GM12878 (cell line): ENCODE results near the gene SYNDIG1. TPM values are rescaled to one million over a fixed set of nuclear protein-coding genes. Genes with fewer than 3 reads are reported as not detected.

Experiments
- ATAC-seq: fragments of 200-7000 bp; cut with Tn5 transposase; 3 replicates; pipeline ENCODE4 v1.9.1; 2020; ENCODE audit warnings: mild to moderate bottlenecking, moderate library complexity
- BruUV-seq: library from RNA; stranded (reverse); fragments of 400-500 nt; replicated peaks from 2 replicates; lab custom pipeline; 2021; lab: Mats Ljungman, UMichigan
- CTCF ChIA-PET: fragments of 300-600 bp; sonication (Branson Sonifier 250); formaldehyde crosslinking; extraction: SDS; loops from one replicate; lab custom pipeline; 2021; ENCODE audit warnings: inconsistent platforms; lab: Yijun Ruan, JAX
- POLR2A ChIA-PET: fragments of 350-600 bp; formaldehyde crosslinking; extraction: SDS; loops from one replicate; lab custom pipeline; 2021; ENCODE audit warnings: inconsistent platforms; lab: Charles Lee
- RAD21 ChIA-PET: fragments of 300-600 bp; sonication (Branson Sonifier 250); formaldehyde crosslinking; loops from one replicate; lab custom pipeline; 2023; ENCODE audit warnings: antibody characterized with exemption; ENCODE audit not compliant: unreplicated experiment; lab: Charles Lee
- SMC1A ChIA-PET: fragments of 300-600 bp; sonication (Branson Sonifier 250); formaldehyde crosslinking; loops from one replicate; lab custom pipeline; 2023; ENCODE audit not compliant: unreplicated experiment, uncharacterized antibody; lab: Charles Lee
- DNase-seq: peaks from one replicate; pipeline ENCODE4 v3.0.0-alpha.2; 2011; ENCODE audit warnings: low read depth, low spot score
- FAIRE-seq: peaks from 3 replicates; lab custom pipeline; 2011; peaks lifted over from hg19 to GRCh38; lab: Jason Lieb, UNC
- H2AFZ ChIP-seq: 2 replicates; pipeline ENCODE4 v1.6.0; 2011; ENCODE audit warnings: low read depth, low read length, control low read depth; ENCODE audit not compliant: control insufficient read depth
- H3K27ac ChIP-seq: 2 replicates; pipeline ENCODE4 v1.5.1; 2011; ENCODE audit warnings: control low read depth; ENCODE audit not compliant: control insufficient read depth, insufficient read depth
- H3K27me3 ChIP-seq, 2 experiments: replicated peaks in 1 of 2; 2 replicates each; pipeline versions ENCODE4 v1.6.0 to v1.6.1; 2011; ENCODE audit warnings: low read length in 1 of 2; ENCODE audit not compliant: control insufficient read depth in 2 of 2, insufficient read depth in 2 of 2
- H3K36me3 ChIP-seq, 2 experiments: 2 replicates each; pipeline ENCODE4 v1.5.1; 2011; ENCODE audit warnings: low read length in 1 of 2; ENCODE audit not compliant: control insufficient read depth in 2 of 2, insufficient read depth in 2 of 2
- H3K4me1 ChIP-seq: 2 replicates; pipeline ENCODE4 v1.6.1; 2011; ENCODE audit warnings: mild to moderate bottlenecking, low read length, moderate library complexity, mixed read lengths; ENCODE audit not compliant: control insufficient read depth, insufficient read depth
- H3K4me2 ChIP-seq: 2 replicates; pipeline ENCODE4 v1.6.0; 2011; ENCODE audit warnings: control low read depth; ENCODE audit not compliant: control insufficient read depth, insufficient read depth
- H3K4me3 ChIP-seq: fragments of 200-600 bp; sonication (generic); 2 replicates; pipeline ENCODE4 v1.5.1; 2016
- H3K79me2 ChIP-seq: 2 replicates; pipeline ENCODE4 v1.6.0; 2011; ENCODE audit warnings: low read length; ENCODE audit not compliant: control insufficient read depth, insufficient read depth
- H3K9ac ChIP-seq: 2 replicates; pipeline ENCODE4 v1.8.0; 2011; ENCODE audit warnings: low read length, control low read depth, mixed read lengths; ENCODE audit not compliant: control insufficient read depth, insufficient read depth
- H3K9me3 ChIP-seq: replicated peaks from 3 replicates; pipeline ENCODE4 v1.5.1; 2011; ENCODE audit warnings: mild to moderate bottlenecking, low read length; ENCODE audit not compliant: control insufficient read depth, insufficient read depth
- H4K20me1 ChIP-seq: 2 replicates; pipeline ENCODE4 v1.6.0; 2011; ENCODE audit not compliant: control insufficient read depth, insufficient read depth
- ASH2L ChIP-seq: fragments of 300-600, 200-600 bp; sonication (generic); IDR thresholded peaks from 2 replicates; pipeline ENCODE4 v1.6.1; 2017; ENCODE audit warnings: low read depth, mild to moderate bottlenecking, borderline replicate concordance
- BRCA1 ChIP-seq: IDR thresholded peaks from 2 replicates; pipeline ENCODE4 v1.6.1; 2011; ENCODE audit warnings: low read depth, low read length, improper control_type of control experiment
- CBFB ChIP-seq: IDR thresholded peaks from 2 replicates; pipeline ENCODE4 v1.6.1; 2016; ENCODE audit warnings: antibody characterized with exemption, low read depth
- CEBPB ChIP-seq, 2 experiments: fragments of 150-350 bp in 1 of 2; IDR thresholded peaks; 2 replicates each; pipeline ENCODE4 v1.6.1; 2012 to 2014; ENCODE audit warnings: low read depth in 2 of 2, low read length in 2 of 2, borderline replicate concordance in 1 of 2, inconsistent platforms in 1 of 2
- KLF5 ChIP-seq: fragments of 450-650 bp; IDR thresholded peaks from 2 replicates; pipeline ENCODE4 v1.6.1; 2014; ENCODE audit warnings: mild to moderate bottlenecking; ENCODE audit not compliant: partially characterized antibody
- NBN ChIP-seq: fragments of 450-650 bp; IDR thresholded peaks from 2 replicates; pipeline ENCODE4 v1.6.1; 2016
- NFXL1 ChIP-seq: fragments of 450-650 bp; IDR thresholded peaks from 2 replicates; pipeline ENCODE4 v1.6.1; 2017; ENCODE audit warnings: antibody characterized with exemption, mild to moderate bottlenecking, borderline replicate concordance
- SMAD5 ChIP-seq: IDR thresholded peaks from 2 replicates; pipeline ENCODE4 v1.6.1; 2016; ENCODE audit warnings: antibody characterized with exemption, low read depth
- SMC3 ChIP-seq: IDR thresholded peaks from 2 replicates; pipeline ENCODE4 v1.6.1; 2011; ENCODE audit warnings: low read length, improper control_type of control experiment, borderline replicate concordance
- SREBF2 ChIP-seq: IDR thresholded peaks from 2 replicates; pipeline ENCODE4 v1.6.1; 2012; ENCODE audit warnings: mild to moderate bottlenecking, low read length
- TCF7 ChIP-seq: IDR thresholded peaks from 2 replicates; pipeline ENCODE4 v1.6.1; 2014; ENCODE audit warnings: antibody characterized with exemption, borderline replicate concordance
- YBX1 ChIP-seq: fragments of 450-650 bp; IDR thresholded peaks from 2 replicates; pipeline ENCODE4 v1.6.1; 2016; ENCODE audit warnings: antibody characterized with exemption
- ZNF622 ChIP-seq: fragments of 450-650 bp; IDR thresholded peaks from 2 replicates; pipeline ENCODE4 v1.6.1; 2017; ENCODE audit warnings: mild to moderate bottlenecking, inconsistent platforms
- ZSCAN29 ChIP-seq: fragments of 450-650 bp; IDR thresholded peaks from 2 replicates; pipeline ENCODE4 v1.6.1; 2017; ENCODE audit warnings: mild to moderate bottlenecking, moderate library complexity
- WGBS: methylation state at CpG from one replicate; pipeline ENCODE4 v1.1.6; 2016; ENCODE audit warnings: low lambda C conversion rate; ENCODE audit not compliant: insufficient replicate concordance, insufficient coverage; ENCODE audit errors: missing lambda C conversion rate; 5-methylcytosine and 5-hydroxymethylcytosine counted together
- in situ Hi-C: fragments of 300-500 bp; cut with MboI; formaldehyde crosslinking; loops from 9 replicates; pipeline ENCODE4 v1.14.3; 2018; ENCODE audit warnings: mixed read lengths
- intact Hi-C: fragments of 100-400 bp; cut with micrococcal nuclease; formaldehyde crosslinking; loops from one replicate; pipeline ENCODE4 v1.14.2; 2022; ENCODE audit not compliant: unreplicated experiment
- polyA plus RNA-seq, 11 experiments: library from polyadenylated mRNA; depleted of rRNA in 4 of 11; unstranded in 6 of 11; stranded (reverse) in 5 of 11; fragments of >200 nt; fragmentation: Nextera tagmentation in 4 of 11; fragmentation: Illumina TruSeq in 1 of 11; extraction: Ambion mirVana in 4 of 11; extraction: Trizol in 1 of 11; gene quantifications; 1 replicate in 1 of 11; 2 replicates in 10 of 11; pipeline versions ENCODE4 v1.2.1 to v1.2.3, GENCODE V29; 2011 to 2016; ENCODE audit warnings: inconsistent platforms in 2 of 11, missing spikeins in 2 of 11, low read depth in 1 of 11
- total RNA-seq, 4 experiments: library from RNA; depleted of rRNA in 3 of 4; stranded (reverse); fragments of >200 nt in 3 of 4; fragmentation: Illumina TruSeq in 1 of 4; extraction: Trizol in 1 of 4; gene quantifications; 2 replicates each; pipeline versions ENCODE4 v1.2.1 to v1.2.3, GENCODE V29; 2013 to 2021
- TF ChIP-seq, protein P1 (sequence below): fragments of 450-650 bp; IDR thresholded peaks from 2 replicates; pipeline ENCODE4 v1.6.1; 2017; ENCODE audit warnings: low read depth, mild to moderate bottlenecking, moderate library complexity
- TF ChIP-seq, protein P2 (sequence below), 3 experiments: IDR thresholded peaks in 2 of 3; conservative IDR thresholded peaks in 1 of 3; 2 replicates each; pipeline ENCODE4 v1.5.1; 2011; ENCODE audit warnings: low read depth in 3 of 3, low read length in 3 of 3, mild to moderate bottlenecking in 3 of 3, control low read depth in 2 of 3, moderate library complexity in 2 of 3, inconsistent platforms in 1 of 3, mixed read lengths in 1 of 3; ENCODE audit not compliant: control insufficient read depth in 2 of 3, insufficient read depth in 1 of 3; ENCODE audit errors: extremely low read depth in 1 of 3
- TF ChIP-seq, protein P3 (sequence below): fragments of 450-650 bp; IDR thresholded peaks from 2 replicates; pipeline ENCODE4 v1.6.1; 2017; ENCODE audit warnings: mild to moderate bottlenecking, moderate library complexity

SYNDIG1 gene
- total and polyA plus RNA-seq, 10 of the 15 experiments (the other 5 are each of a cell fraction or from before 2014, with no cell fraction given), result not detected

DNA sequence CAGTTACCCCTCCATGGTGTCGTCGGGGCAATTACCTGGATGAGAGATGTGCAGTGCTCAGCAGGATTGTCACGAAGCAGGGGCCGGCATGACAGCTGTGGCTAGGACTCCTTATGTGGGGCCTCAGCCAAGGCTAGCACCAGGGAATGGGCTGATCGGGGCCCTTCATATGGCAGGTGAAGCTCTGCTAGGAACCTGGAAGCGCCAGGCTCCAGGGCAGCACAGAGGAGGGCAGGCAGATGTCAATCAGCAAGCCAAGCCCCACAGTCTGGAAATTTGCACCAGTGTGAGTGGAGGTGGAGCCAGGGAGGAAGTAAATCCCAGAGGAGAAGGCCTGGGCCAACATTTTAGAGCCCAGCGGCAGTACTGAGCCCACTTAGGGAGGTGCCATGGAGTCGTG, 21.2 kb downstream of the SYNDIG1 start (continued):
- TF ChIP-seq, protein P1, sequence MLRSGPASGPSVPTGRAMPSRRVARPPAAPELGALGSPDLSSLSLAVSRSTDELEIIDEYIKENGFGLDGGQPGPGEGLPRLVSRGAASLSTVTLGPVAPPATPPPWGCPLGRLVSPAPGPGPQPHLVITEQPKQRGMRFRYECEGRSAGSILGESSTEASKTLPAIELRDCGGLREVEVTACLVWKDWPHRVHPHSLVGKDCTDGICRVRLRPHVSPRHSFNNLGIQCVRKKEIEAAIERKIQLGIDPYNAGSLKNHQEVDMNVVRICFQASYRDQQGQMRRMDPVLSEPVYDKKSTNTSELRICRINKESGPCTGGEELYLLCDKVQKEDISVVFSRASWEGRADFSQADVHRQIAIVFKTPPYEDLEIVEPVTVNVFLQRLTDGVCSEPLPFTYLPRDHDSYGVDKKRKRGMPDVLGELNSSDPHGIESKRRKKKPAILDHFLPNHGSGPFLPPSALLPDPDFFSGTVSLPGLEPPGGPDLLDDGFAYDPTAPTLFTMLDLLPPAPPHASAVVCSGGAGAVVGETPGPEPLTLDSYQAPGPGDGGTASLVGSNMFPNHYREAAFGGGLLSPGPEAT, result no peak
- TF ChIP-seq, protein P2, sequence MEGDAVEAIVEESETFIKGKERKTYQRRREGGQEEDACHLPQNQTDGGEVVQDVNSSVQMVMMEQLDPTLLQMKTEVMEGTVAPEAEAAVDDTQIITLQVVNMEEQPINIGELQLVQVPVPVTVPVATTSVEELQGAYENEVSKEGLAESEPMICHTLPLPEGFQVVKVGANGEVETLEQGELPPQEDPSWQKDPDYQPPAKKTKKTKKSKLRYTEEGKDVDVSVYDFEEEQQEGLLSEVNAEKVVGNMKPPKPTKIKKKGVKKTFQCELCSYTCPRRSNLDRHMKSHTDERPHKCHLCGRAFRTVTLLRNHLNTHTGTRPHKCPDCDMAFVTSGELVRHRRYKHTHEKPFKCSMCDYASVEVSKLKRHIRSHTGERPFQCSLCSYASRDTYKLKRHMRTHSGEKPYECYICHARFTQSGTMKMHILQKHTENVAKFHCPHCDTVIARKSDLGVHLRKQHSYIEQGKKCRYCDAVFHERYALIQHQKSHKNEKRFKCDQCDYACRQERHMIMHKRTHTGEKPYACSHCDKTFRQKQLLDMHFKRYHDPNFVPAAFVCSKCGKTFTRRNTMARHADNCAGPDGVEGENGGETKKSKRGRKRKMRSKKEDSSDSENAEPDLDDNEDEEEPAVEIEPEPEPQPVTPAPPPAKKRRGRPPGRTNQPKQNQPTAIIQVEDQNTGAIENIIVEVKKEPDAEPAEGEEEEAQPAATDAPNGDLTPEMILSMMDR (IDR thresholded peaks at IDR 0.05 in 2 of 3, conservative IDR thresholded peaks at IDR 0.05 in 1 of 3; ENCODE audit: control insufficient read depth in 2 of 3, extremely low read depth in 1 of 3, insufficient read depth in 1 of 3, low read depth in 3 of 3, low read length in 3 of 3), result no peak
- no peak for TF ChIP-seq ZNF622

DNA sequence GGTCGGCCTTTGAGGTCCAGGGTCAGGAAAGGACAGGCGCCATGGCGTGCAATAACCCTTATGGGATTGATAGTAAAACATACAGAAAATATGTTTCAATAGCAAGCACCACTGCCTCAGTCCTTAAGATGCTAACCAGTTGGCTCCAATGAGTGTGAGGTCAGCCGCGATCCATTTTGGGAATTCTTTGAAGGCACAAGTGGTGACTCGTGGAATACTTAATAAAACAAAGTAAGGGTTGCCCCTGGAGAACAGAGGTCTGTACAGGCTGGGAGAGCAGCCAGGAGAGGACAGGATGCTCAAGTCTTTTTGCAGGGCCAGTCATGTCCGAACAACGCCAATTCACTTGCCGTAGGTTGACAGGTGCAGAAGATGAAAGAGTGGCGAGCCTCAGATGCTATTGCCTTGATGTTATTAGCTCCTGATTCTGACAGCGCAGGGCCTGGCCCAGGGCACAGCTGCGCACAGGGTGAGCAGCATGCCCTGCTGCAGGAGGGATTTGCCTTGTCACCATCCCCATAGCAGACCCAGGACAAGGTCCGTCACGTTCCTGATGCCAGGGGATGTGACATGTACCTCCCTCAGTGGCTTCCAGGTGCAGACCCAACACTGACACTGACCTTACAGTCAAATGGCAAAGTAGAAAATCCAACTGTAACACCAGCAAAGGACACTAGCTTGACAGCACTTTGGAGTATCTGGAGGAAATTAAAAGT, 21.8 kb downstream of the SYNDIG1 start:
- Histone ChIP-seq H3K27me3 (no peaks in the 10 kb centered on the region), H3K4me1 (no peaks in the 10 kb centered on the region), H3K9me3 (no peaks in the 10 kb centered on the region), H3K79me2 (no peaks in the 10 kb centered on the region), H3K4me3 (no peak overlapping the region), H3K4me2 (no peak overlapping the region), H2AFZ (no peak overlapping the region), H4K20me1 (no peaks in the 10 kb centered on the region), H3K27ac (no peak overlapping the region), H3K9ac (no peak overlapping the region), H3K36me3 (no peaks in the 10 kb centered on the region)
- RAD21 ChIA-PET, result no interaction called here
- CTCF ChIA-PET, result no interaction called here
- intact Hi-C loops, result no loop called here
- SMC1A ChIA-PET, result no interaction called here
- POLR2A ChIA-PET, result no interaction called here
- FAIRE-seq (no peak), ATAC-seq (no peak), DNase-seq (no peak)
- in situ Hi-C loops, result no loop called here
- 46% methylated on average over 14 of the region's 14 CpGs for WGBS
- TF ChIP-seq ASH2L (no peak), TCF7 (no peak), YBX1 (no peak), ZSCAN29 (no peak), SMC3 (no peak), SMAD5 (no peak), SREBF2 (no peak), NFXL1 (no peak), KLF5 (no peak), BRCA1 (no peak), CEBPB (IDR thresholded peaks at IDR 0.05; ENCODE audit: borderline replicate concordance in 1 of 2, low read depth in 2 of 2, low read length in 2 of 2) (no peak), NBN (no peak), CBFB (no peak)
- TF ChIP-seq, protein P3, sequence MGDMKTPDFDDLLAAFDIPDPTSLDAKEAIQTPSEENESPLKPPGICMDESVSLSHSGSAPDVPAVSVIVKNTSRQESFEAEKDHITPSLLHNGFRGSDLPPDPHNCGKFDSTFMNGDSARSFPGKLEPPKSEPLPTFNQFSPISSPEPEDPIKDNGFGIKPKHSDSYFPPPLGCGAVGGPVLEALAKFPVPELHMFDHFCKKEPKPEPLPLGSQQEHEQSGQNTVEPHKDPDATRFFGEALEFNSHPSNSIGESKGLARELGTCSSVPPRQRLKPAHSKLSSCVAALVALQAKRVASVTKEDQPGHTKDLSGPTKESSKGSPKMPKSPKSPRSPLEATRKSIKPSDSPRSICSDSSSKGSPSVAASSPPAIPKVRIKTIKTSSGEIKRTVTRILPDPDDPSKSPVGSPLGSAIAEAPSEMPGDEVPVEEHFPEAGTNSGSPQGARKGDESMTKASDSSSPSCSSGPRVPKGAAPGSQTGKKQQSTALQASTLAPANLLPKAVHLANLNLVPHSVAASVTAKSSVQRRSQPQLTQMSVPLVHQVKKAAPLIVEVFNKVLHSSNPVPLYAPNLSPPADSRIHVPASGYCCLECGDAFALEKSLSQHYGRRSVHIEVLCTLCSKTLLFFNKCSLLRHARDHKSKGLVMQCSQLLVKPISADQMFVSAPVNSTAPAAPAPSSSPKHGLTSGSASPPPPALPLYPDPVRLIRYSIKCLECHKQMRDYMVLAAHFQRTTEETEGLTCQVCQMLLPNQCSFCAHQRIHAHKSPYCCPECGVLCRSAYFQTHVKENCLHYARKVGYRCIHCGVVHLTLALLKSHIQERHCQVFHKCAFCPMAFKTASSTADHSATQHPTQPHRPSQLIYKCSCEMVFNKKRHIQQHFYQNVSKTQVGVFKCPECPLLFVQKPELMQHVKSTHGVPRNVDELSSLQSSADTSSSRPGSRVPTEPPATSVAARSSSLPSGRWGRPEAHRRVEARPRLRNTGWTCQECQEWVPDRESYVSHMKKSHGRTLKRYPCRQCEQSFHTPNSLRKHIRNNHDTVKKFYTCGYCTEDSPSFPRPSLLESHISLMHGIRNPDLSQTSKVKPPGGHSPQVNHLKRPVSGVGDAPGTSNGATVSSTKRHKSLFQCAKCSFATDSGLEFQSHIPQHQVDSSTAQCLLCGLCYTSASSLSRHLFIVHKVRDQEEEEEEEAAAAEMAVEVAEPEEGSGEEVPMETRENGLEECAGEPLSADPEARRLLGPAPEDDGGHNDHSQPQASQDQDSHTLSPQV, result no peak
- BruUV-seq, result no TSS peak
